VCaP (cell line): Measurements from ENCODE around the gene TGM1.

Experiments used
- H3K27ac ChIP-seq: fragments of 450-650 bp; 2 replicates; pipeline ENCODE4 v1.5.1; 2017
- TF ChIP-seq, protein P1 (sequence below): fragments of 450-650 bp; conservative IDR thresholded peaks from 2 replicates; pipeline ENCODE4 v1.5.1; 2017; ENCODE audit warnings: mild to moderate bottlenecking, moderate library complexity

Gene TGM1

DNA sequence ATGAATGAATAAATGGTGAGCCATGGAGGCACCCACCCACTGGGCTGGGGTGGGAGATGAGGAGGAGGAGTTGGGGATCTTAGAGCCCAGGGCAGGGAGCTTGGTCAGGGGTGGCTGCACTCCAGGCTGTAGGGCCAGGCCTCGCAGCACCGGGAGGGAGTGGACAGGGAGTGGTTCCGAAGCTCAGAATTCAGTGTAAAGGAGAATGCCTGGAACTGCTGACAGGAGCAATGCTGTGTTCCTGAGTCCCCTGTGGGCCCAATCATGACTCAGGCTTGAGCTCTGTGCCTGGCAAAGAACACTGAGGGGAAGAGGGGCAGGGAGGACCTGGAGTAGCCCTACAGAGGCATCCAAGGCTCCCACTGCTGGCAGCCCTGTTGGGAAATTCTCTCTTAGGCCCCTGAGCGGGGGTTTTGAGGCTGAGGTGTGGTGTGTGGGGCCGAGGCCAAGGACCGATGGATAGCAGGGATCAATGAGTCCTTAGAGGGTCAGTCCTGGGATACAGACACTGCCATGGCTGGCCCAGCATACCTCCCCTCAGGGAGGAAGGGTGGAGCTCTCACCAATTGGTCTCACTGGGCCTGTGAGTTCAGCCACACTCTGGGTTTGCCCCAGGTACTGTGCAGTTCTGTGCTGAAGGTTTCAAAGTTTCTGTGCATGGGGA is 18.0 kb upstream of the TGM1 start:
- no peak overlapping the region for H3K27ac ChIP-seq
- TF ChIP-seq, protein P1, sequence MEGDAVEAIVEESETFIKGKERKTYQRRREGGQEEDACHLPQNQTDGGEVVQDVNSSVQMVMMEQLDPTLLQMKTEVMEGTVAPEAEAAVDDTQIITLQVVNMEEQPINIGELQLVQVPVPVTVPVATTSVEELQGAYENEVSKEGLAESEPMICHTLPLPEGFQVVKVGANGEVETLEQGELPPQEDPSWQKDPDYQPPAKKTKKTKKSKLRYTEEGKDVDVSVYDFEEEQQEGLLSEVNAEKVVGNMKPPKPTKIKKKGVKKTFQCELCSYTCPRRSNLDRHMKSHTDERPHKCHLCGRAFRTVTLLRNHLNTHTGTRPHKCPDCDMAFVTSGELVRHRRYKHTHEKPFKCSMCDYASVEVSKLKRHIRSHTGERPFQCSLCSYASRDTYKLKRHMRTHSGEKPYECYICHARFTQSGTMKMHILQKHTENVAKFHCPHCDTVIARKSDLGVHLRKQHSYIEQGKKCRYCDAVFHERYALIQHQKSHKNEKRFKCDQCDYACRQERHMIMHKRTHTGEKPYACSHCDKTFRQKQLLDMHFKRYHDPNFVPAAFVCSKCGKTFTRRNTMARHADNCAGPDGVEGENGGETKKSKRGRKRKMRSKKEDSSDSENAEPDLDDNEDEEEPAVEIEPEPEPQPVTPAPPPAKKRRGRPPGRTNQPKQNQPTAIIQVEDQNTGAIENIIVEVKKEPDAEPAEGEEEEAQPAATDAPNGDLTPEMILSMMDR = no peak

DNA sequence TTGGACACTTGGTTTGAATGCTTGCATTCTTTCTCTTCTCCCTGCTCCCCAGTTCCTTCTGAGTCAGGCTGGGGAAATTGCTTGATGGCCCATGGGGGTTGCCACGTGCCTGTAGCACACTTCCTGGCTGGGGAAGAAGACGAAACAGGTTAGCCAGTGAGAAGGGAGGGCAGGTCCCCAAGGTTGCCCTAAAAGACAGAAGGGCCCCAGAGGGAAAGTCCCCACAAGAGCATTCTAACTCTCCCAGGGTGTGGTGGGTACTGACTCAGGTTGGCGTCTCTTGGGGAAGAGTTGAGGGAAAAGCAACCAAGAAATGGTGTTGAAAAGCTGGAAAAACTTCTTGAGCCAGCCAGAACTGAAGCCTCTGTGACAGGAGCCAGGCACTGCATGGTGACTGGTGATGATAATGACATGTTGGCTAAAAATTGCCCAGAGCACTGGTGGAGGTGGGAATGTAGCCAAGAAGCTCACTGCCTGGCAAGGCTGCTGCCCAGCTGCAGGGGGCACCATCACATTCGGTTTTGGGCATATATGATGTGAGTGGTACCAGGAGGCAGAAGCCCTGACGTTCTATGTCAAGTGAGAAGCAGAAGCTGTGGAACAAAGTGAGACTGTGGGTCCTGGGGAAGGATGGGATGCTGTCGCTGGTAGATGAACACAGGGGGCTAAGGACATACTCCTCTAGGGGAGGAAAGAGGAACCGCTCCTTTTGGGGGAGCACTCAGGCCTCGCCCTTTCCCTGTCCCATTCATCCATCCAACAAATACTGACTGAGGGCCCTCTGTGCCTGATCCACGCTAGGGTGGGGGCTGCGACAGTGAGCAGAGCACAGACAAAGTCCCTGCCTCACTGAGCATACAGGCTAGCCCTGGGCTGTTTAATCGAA is 16.6 kb upstream of the TGM1 start:
- TF ChIP-seq, protein P1 = 0 out of 2 replicates have a peak, but pooled peaks have one; percentile 5
- H3K27ac ChIP-seq = no peak overlapping the region

DNA sequence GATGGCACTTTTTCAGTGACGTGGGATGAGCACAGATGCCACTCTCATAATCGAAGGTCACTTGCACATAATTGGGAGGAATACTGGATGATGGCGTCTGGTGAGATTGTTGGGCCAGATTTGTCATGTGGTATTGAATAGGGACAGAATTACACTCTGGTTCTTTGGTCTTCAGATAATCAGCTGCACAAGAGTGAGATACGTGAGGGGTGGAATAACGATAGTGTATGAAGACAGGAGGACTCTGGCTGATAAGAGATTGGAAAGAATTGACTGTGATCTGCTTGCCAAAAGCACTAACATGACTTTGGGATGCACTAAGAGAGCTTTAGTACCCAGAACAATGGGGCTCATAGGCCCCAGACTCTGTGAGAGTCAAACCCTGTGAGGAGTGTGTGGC is 15.4 kb upstream of the TGM1 start:
- TF ChIP-seq, protein P1 = no peak
- H3K27ac ChIP-seq = no peak overlapping the region

DNA sequence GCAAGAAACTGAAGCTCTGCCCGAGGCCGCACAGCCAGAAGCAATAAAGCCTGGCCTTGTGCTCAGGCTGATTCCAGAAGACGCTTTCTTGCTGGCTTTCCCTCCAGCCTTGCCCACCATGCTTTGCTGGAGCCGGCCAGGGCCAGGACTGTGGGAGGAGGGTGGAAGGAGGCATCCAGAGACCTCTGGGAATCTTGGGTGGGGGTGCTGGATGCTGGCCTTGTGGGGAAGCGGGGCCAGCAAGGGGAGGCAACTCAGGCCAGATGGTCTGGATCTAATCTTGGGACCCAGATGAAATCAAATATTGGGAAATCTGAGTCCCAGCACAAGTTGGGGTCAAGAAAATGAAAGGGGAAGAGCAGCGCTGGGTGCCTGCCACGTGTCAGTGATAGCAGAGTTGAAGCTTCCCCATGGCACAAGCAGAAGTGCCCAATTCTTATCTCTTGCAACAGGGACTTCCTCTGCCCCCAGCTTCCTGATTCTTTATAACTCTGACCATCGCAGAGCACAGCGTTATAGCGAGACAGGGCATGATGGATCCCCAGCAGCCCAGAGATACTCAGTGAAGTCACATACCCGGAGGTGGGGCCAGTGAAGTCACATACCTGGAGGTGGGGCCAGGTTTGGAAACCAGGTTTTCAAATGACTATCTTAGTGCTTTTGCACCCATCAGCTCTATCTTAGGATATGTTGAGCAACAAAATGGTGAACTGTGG is 14.8 kb upstream of the TGM1 start:
- TF ChIP-seq, protein P1 = no peak
- H3K27ac ChIP-seq = no peak overlapping the region

DNA sequence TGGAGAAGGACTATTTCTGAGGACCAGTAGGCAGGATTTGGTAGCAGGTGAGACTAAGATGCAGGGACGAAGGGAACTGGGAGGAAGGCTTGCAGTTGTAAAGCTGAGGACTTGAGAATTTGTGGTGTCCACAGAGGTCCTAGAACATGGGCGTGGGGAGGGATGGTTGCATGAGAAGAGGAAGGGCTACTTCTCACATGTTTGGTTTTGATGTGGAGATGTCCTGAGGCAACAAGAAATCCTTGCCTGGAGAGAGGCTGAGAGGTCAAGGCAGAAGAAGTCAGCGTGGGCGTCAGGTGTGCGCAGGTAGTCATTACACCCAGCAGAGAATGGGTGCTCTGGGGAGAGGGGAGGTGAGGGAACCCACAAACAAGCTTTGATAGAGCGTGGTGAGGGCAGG is 14.1 kb upstream of the TGM1 start:
- no peak overlapping the region for H3K27ac ChIP-seq
- TF ChIP-seq, protein P1 = no peak

DNA sequence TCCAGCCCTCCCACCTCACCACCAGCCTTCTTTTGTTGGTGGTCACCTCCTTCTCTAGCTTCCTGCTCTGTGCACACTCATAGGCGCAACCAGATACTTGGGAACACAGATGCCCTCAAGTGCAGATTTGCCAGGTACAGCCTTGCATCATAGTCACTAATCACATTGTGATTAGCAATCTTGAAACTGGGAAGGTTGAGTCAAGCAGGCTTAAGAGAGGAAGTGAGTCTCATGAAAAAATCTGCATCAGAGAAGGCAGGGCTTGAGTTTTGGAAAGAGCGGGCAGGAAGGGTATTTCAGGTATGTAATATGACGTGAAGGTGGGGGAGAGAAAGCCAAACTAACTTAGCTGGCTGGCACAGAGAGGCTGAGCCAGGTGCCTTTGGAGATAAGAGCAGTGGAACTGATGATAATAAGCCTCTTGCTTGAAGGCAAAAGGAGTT is 11.1 kb upstream of the TGM1 start:
- no peak overlapping the region for H3K27ac ChIP-seq
- TF ChIP-seq, protein P1 = no peak

DNA sequence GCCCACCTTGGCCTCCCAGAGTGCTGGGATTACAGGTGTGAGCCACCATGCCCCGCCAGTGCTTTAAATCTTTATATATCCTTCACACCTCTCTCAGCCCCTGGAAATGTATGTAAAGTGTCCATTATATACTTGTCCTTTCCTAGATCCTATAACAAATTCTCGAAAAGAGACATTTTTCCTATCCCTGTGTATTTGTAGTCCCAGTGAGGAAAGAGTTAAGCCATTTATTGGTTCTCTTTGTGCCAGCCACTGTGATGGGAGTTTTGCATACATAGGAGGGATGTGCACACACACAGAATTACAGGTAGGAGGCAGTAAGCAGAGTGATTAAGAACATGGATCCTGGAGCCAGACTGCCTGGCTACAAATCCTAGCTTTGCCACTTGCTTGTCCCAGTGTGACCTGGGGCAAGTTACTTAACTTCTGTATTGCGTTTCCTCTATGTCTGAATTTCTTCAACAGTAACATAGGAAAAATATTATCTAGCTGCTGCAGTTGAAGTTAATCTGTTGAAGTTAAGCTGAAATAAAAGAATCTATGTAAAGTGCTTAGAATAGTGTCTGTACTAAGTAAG is 10.5 kb upstream of the TGM1 start:
- H3K27ac ChIP-seq = no peak overlapping the region
- TF ChIP-seq, protein P1 = no peak
